ENCODE results near the gene CHURC1.

- no peak for TF ChIP-seq EZH2 (IDR thresholded peaks at IDR 0.05; ENCODE audit: borderline replicate concordance, low read length)
- no peak for TF ChIP-seq CTCF (IDR thresholded peaks at IDR 0.05; ENCODE audit: low read length)
Observed at GRCh38 chr14:64944861-64945260, 30.6 kb downstream of the CHURC1 start.

Measured in OCI-LY1 (cell line).